GM13976 (cell line): Measurements from ENCODE around the gene CSH1.
"Not testable (repeated sequence)": the region's sequence is repeated elsewhere in the genome, so short reads cannot be mapped to it uniquely, and the experiment has no call there.

ENCODE experiments used
- DNase-seq: peaks from one replicate; pipeline ENCODE4 v3.0.0; 2012; ENCODE audit warnings: low spot score
- in situ Hi-C: fragments of 300-500 bp; cut with MboI; formaldehyde crosslinking; loops from one replicate; pipeline ENCODE4 v1.12.0; 2022; ENCODE audit warnings: low sequenced_read_pairs, mixed read lengths, inconsistent platforms; ENCODE audit not compliant: unreplicated experiment
- TF ChIP-seq, protein P1 (sequence below): IDR thresholded peaks from 2 replicates; pipeline ENCODE4 v1.5.1; 2012; ENCODE audit warnings: borderline replicate concordance, mild to moderate bottlenecking; ENCODE audit not compliant: insufficient read depth; ENCODE audit errors: extremely low read depth, missing control alignments, control extremely low read depth

Gene CSH1

DNA sequence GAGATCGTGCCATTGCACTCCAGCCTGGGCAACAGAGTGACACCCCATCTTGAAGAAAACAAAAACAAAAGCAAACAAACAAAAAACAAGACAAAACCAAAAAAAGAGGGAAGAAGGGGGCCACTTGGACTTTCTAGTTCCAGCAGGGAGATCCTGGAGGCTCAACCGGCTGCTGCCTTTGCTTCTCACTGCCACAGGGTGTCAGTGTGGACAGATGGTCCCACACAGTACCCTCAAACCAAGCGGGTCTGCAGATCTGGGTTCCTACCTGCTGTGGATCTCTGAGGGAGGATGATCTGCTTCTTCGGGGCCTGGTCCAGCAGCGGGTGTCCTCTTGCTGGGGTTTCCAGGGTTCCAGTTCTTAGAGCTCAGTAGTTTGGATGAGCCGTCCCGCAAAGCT lies 29.7 kb downstream of the CSH1 start:
- in situ Hi-C loops, DNase-seq: not testable (repeated sequence)

DNA sequence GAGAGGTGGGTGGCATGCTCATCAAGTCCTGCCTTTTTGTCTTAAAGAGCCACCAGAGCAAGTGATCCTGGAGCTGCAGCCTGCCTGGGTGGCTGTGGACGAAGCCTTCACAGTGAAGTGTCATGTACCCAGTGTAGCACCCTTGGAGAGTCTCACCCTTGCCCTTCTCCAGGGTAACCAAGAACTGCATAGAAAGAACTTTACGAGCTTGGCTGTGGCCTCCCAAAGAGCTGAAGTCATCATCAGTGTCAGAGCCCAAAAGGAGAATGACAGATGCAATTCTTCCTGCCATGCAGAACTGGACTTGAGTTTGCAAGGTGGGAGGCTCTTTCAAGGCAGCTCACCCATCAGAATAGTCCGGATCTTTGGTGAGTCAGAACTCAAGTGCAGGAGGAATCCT lies 37.1 kb downstream of the CSH1 start:
- DNase-seq: no peak
- TF ChIP-seq, protein P1, sequence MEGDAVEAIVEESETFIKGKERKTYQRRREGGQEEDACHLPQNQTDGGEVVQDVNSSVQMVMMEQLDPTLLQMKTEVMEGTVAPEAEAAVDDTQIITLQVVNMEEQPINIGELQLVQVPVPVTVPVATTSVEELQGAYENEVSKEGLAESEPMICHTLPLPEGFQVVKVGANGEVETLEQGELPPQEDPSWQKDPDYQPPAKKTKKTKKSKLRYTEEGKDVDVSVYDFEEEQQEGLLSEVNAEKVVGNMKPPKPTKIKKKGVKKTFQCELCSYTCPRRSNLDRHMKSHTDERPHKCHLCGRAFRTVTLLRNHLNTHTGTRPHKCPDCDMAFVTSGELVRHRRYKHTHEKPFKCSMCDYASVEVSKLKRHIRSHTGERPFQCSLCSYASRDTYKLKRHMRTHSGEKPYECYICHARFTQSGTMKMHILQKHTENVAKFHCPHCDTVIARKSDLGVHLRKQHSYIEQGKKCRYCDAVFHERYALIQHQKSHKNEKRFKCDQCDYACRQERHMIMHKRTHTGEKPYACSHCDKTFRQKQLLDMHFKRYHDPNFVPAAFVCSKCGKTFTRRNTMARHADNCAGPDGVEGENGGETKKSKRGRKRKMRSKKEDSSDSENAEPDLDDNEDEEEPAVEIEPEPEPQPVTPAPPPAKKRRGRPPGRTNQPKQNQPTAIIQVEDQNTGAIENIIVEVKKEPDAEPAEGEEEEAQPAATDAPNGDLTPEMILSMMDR: no peak
- in situ Hi-C loops: no loop called here

DNA sequence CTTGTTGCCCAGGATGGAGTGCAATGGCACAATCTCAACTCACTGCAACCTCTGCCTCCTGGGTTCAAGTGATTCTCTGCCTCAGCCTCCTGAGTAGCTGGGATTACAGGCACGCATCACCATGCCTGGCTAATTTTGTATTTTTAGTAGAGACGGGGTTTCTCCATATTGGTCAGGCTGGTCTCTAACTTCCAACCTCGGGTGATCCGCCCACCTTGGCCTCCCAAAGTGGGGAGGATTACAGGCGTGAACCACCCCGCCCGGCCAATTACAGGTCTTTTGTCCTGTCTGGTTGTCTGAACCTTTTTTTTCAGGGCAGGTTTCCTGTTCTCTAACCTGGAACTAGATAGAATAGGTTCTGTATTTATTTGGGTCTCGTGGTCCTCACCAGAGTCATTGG lies 39.9 kb downstream of the CSH1 start:
- DNase-seq, in situ Hi-C loops: not testable (repeated sequence)

DNA sequence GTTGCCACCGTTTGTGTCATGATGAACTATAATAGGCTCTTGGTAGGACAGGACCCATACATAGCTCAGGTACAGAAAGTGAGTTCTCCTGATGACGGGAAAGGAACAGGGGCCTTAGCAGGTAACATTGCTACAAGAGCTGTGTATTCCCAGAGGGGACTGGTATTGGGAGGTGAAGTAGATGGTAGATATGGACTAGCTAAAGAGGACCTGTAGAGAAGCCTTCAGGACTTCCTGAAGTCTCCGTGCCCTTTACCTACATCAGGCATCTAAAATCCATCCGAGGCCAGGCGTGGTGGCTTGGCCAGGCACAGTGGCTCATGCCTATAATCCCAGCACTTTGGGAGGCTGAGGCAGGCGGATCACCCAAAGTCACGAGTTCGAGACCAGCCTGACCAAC lies 41.2 kb downstream of the CSH1 start:
- TF ChIP-seq, protein P1: no peak
- in situ Hi-C loops: no loop called here
- no peak for DNase-seq

DNA sequence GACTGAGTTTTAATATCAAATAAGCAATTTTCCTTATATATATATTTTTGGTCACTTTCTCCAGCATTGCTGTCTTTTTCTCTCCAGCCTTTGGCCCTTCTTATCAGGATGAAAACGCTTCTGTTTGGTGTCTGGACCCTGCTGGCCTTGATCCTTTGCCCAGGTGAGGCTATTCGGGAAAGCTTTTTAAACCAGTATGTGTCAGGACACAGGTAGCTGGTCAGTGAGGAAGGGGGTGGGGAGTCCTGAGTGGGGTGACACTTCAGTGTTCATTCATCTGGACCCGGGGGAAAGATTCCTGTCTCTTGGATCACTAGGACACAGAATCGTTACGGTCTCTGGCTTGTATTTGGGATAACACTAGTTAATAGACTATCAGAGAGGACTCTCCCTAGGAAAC lies 41.7 kb downstream of the CSH1 start:
- DNase-seq: no peak
- in situ Hi-C loops: no loop called here
- TF ChIP-seq, protein P1: no peak

DNA sequence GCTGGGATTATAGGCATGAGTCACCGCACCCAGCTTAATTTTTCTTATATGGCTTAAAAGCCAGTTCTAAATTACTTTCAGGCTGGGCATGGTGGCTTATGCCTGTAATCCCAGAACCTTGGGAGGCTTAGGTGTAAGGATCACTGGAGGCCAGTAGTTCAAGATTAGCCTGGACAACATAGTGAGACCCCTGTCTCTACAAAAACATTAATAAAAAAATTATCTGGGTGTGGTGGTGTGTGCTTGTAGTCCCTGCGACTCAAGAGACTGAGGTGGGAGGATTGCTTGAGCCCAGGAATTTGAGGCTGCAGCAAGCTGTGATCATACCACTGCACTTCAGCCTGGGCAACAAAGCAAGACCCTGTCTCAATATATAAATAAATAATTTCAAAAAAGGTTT lies 43.1 kb downstream of the CSH1 start:
- in situ Hi-C loops: no loop called here
- TF ChIP-seq, protein P1: no peak
- no peak for DNase-seq

DNA sequence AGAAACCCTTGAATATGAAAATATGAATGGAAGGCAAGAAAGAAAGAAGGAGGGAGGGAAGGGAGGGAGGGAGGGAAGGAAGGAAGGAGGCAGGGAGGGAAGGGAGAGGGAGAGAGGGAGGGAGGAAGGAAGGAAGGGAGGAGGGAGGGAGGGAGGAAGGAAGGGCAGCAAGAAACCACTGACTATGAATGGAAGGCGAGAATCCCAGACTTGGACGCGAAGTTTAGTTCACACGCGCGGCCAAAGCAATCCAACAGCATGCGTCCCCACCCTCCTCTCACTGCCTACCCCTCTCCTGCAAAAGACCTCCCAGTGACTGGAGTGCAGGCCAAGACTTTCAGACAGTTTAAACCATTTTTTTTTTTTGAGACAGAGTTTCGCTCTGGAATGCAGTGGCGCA lies 46.0 kb downstream of the CSH1 start:
- TF ChIP-seq, protein P1: no peak
- DNase-seq: no peak
- in situ Hi-C loops: no loop called here
